Left ventricle myocardium inferior (tissue), 1 donor: ENCODE data around the gene LRRC8E. TPM values are rescaled to one million over a fixed set of nuclear protein-coding genes. Genes with fewer than 3 reads are reported as not detected.

ENCODE experiments used
- DNase-seq: peaks from one replicate; pipeline ENCODE4 v3.0.0-alpha.2; 2020
- H3K27ac ChIP-seq: fragments of 200-600 bp; replicated peaks from 2 replicates; pipeline ENCODE4 v1.8.0; 2021
- H3K27me3 ChIP-seq: fragments of 200-600 bp; 2 replicates; pipeline ENCODE4 v1.8.0; 2021; ENCODE audit warnings: low read depth
- H3K36me3 ChIP-seq: fragments of 200-600 bp; 2 replicates; pipeline ENCODE4 v1.8.0; 2021
- H3K4me1 ChIP-seq: fragments of 200-600 bp; 2 replicates; pipeline ENCODE4 v1.8.0; 2021
- H3K4me3 ChIP-seq: fragments of 200-600 bp; 2 replicates; pipeline ENCODE4 v1.8.0; 2021; ENCODE audit warnings: mild to moderate bottlenecking, moderate library complexity
- H3K9me3 ChIP-seq: fragments of 200-600 bp; replicated peaks from 2 replicates; pipeline ENCODE4 v1.8.0; 2021
- CTCF ChIP-seq: fragments of 200-600 bp; IDR thresholded peaks from 2 replicates; pipeline ENCODE4 v1.8.0; 2021; ENCODE audit warnings: antibody characterized with exemption, mild to moderate bottlenecking, borderline replicate concordance
- intact Hi-C: fragments of 100-400 bp; cut with micrococcal nuclease; formaldehyde crosslinking; loops from one replicate; pipeline ENCODE4 v1.11.0; 2022
- total RNA-seq: library from RNA; stranded (reverse); fragmentation: NEBNext Ultra II Directional; extraction: Animal tissue kit (Norgen Biotek cat#: 25700); gene quantifications from one replicate; pipeline ENCODE4 v1.2.1, GENCODE V29; 2021
- donor health status: DM: no; HTN: yes; CAD: no; lungs with severe emphysema.

LRRC8E gene
- total RNA-seq, 1 donor from 2014 or later = 0.44 TPM

GRCh38 chr19:7847664-7848063, 40.6 kb upstream of the LRRC8E start:
- Histone ChIP-seq H3K27me3 (no peaks in the 10 kb centered on the region), H3K36me3 (no peaks in the 10 kb centered on the region), H3K27ac (no peak overlapping the region), H3K4me1 (peaks cover 13% of the 10 kb centered on the region), H3K9me3 (no peaks in the 10 kb centered on the region), H3K4me3 (no peak overlapping the region)
- no peak for TF ChIP-seq CTCF
- intact Hi-C loops = no loop called here
- DNase-seq = no peak

GRCh38 chr19:7848779-7849457, 39.4 kb upstream of the LRRC8E start:
- no peak for TF ChIP-seq CTCF
- no peak overlapping the region for H3K27ac ChIP-seq
- H3K4me3 ChIP-seq = no peak overlapping the region
- intact Hi-C loops = no loop called here
- no peaks in the 10 kb centered on the region for H3K9me3 ChIP-seq
- no peak for DNase-seq
- no peaks in the 10 kb centered on the region for H3K36me3 ChIP-seq
- H3K4me1 ChIP-seq = peaks cover 13% of the 10 kb centered on the region
- no peaks in the 10 kb centered on the region for H3K27me3 ChIP-seq

GRCh38 chr19:7849631-7849999, 38.7 kb upstream of the LRRC8E start:
- no peaks in the 10 kb centered on the region for H3K36me3 ChIP-seq
- TF ChIP-seq CTCF = no peak
- no peaks in the 10 kb centered on the region for H3K9me3 ChIP-seq
- peaks cover 13% of the 10 kb centered on the region for H3K4me1 ChIP-seq
- H3K4me3 ChIP-seq = no peak overlapping the region
- intact Hi-C loops = no loop called here
- DNase-seq = no peak
- H3K27me3 ChIP-seq = no peaks in the 10 kb centered on the region
- no peak overlapping the region for H3K27ac ChIP-seq

- intact Hi-C loops = no loop called here
- H3K4me3 ChIP-seq = no peak overlapping the region
- no peak overlapping the region for H3K27ac ChIP-seq
- no peaks in the 10 kb centered on the region for H3K36me3 ChIP-seq
- TF ChIP-seq CTCF = no peak
- no peaks in the 10 kb centered on the region for H3K27me3 ChIP-seq
- no peaks in the 10 kb centered on the region for H3K9me3 ChIP-seq
- peaks cover 13% of the 10 kb centered on the region for H3K4me1 ChIP-seq
- no peak for DNase-seq
Observed at GRCh38 chr19:7850000-7850813, 38.1 kb upstream of the LRRC8E start.

- no peak for TF ChIP-seq CTCF
- Histone ChIP-seq H3K9me3 (no peaks in the 10 kb centered on the region), H3K36me3 (no peaks in the 10 kb centered on the region), H3K27me3 (no peaks in the 10 kb centered on the region), H3K4me1 (peaks cover 13% of the 10 kb centered on the region), H3K4me3 (no peak overlapping the region), H3K27ac (no peak overlapping the region)
- DNase-seq = no peak
- intact Hi-C loops = no loop called here
Observed at GRCh38 chr19:7850945-7851622, 37.2 kb upstream of the LRRC8E start.
